Upper lobe of left lung (tissue), 6 donors: ENCODE results near the gene IGFL1. TPM values are rescaled to one million over a fixed set of nuclear protein-coding genes. Genes with fewer than 3 reads are reported as not detected.

Source experiments
- ATAC-seq, 2 donors: fragments of 200-7000 bp; cut with Tn5 transposase; one replicate each; pipeline ENCODE4 v1.9.1; 2022; ENCODE audit warnings: mild to moderate bottlenecking in 2 of 2, moderate library complexity in 2 of 2; ENCODE audit not compliant: low FRiP score in 2 of 2
- DNase-seq, 2 donors: peaks; one replicate each; pipeline ENCODE4 v3.0.0-alpha.2; 2019 to 2020
- H3K27ac ChIP-seq, 4 donors: fragments of 200-600 bp; sonication (generic); one replicate each; pipeline ENCODE4 v1.5.1; 2016 to 2019
- H3K27me3 ChIP-seq, 4 donors: fragments of 200-600 bp; sonication (generic); one replicate each; pipeline ENCODE4 v1.5.1; 2017 to 2019
- H3K36me3 ChIP-seq, 4 donors: fragments of 200-600 bp; sonication (generic); one replicate each; pipeline ENCODE4 v1.5.1; 2016 to 2019
- H3K4me1 ChIP-seq, 4 donors: fragments of 200-600 bp; sonication (generic); one replicate each; pipeline ENCODE4 v1.5.1; 2018 to 2019
- H3K4me3 ChIP-seq, 4 donors: fragments of 200-600 bp; sonication (generic); one replicate each; pipeline ENCODE4 v1.5.1; 2017 to 2019; ENCODE audit warnings: mild to moderate bottlenecking in 2 of 4, moderate library complexity in 1 of 4
- H3K9me3 ChIP-seq, 4 donors: fragments of 200-600 bp; sonication (generic); one replicate each; pipeline ENCODE4 v1.5.1; 2018 to 2019
- EP300 ChIP-seq, 4 donors: sonication (generic); formaldehyde crosslinking; IDR thresholded peaks; one replicate each; pipeline ENCODE4 v1.5.1; 2017; ENCODE audit warnings: antibody characterized with exemption in 4 of 4, control low read depth in 2 of 4
- POLR2A ChIP-seq, 4 donors: fragments of 450-650 bp; IDR thresholded peaks; one replicate each; pipeline ENCODE4 v1.5.1; 2016 to 2017; ENCODE audit warnings: antibody characterized with exemption in 4 of 4, mild to moderate bottlenecking in 2 of 4
- POLR2AphosphoS5 ChIP-seq, 2 donors: sonication (generic); formaldehyde crosslinking; IDR thresholded peaks; one replicate each; pipeline ENCODE4 v1.5.1; 2017; ENCODE audit warnings: antibody characterized with exemption in 2 of 2
- WGBS, 2 donors: methylation state at CpG; one replicate each; pipeline ENCODE4 v1.1.5; 2017 to 2018; 5-methylcytosine and 5-hydroxymethylcytosine counted together
- total RNA-seq, 6 donors: library from RNA; depleted of rRNA in 4 of 6; stranded (reverse); fragments of >200 nt in 4 of 6; gene quantifications; one replicate each; pipeline versions ENCODE4 v1.1.0 to v1.2.1, GENCODE V29; 2016 to 2021
- TF ChIP-seq, protein P1 (sequence below), 6 experiments: fragments of 450-650 bp in 4 of 6; fragments of 200-600 bp in 2 of 6; sonication (generic) in 2 of 6; IDR thresholded peaks; one replicate each; pipeline ENCODE4 v1.5.1; 2016 to 2019; ENCODE audit warnings: antibody characterized with exemption in 6 of 6
- donor health status: DM: no; HTN: no; CAD: no; lungs with moderate emphysema.
- donor health status: DM: no; HTN: yes; CAD: no; lungs with severe emphysema.

IGFL1 gene
- total RNA-seq, 6 donors from 2014 or later, result not detected

- H3K27ac ChIP-seq, result no peak overlapping the region
- no peaks in the 10 kb centered on the region for H3K36me3 ChIP-seq
- WGBS, 2 donors, result 86 to 95% methylated on average over 7 of the region's 7 CpGs
- DNase-seq (no peak), ATAC-seq (no peak)
- H3K27me3 ChIP-seq, result no peaks in the 10 kb centered on the region
- no peak overlapping the region for H3K4me3 ChIP-seq
- TF ChIP-seq POLR2A (IDR thresholded peaks at IDR 0.05), result no peak
- no peak for TF ChIP-seq POLR2AphosphoS5 (IDR thresholded peaks at IDR 0.05)
- no peak for TF ChIP-seq EP300 (IDR thresholded peaks at IDR 0.05)
- TF ChIP-seq, protein P1, sequence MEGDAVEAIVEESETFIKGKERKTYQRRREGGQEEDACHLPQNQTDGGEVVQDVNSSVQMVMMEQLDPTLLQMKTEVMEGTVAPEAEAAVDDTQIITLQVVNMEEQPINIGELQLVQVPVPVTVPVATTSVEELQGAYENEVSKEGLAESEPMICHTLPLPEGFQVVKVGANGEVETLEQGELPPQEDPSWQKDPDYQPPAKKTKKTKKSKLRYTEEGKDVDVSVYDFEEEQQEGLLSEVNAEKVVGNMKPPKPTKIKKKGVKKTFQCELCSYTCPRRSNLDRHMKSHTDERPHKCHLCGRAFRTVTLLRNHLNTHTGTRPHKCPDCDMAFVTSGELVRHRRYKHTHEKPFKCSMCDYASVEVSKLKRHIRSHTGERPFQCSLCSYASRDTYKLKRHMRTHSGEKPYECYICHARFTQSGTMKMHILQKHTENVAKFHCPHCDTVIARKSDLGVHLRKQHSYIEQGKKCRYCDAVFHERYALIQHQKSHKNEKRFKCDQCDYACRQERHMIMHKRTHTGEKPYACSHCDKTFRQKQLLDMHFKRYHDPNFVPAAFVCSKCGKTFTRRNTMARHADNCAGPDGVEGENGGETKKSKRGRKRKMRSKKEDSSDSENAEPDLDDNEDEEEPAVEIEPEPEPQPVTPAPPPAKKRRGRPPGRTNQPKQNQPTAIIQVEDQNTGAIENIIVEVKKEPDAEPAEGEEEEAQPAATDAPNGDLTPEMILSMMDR (IDR thresholded peaks at IDR 0.05), result no peak
- no peaks in the 10 kb centered on the region for H3K9me3 ChIP-seq
- H3K4me1 ChIP-seq, result peaks cover 11 to 14% (median 12%) of the 10 kb centered on the region in 4 donors
These were observed 49.6 kb downstream of the IGFL1 start for GRCh38 chr19:46279177-46279576.

Other genes starting within 250 kb of the IGFL1 start
- 10 to 100 TPM in 5 of 6 donors, 1 to 10 TPM in 1; 5.9 to 28.3 (median 20.3) TPM for gene CCDC61, start 234.3 kb upstream of the IGFL1 start, total RNA-seq
- 1 to 10 TPM in 4 of 6 donors, not detected in 2; 2.1 to 4.3 (median 3.3) TPM for gene PGLYRP1, start 206.7 kb upstream of the IGFL1 start, total RNA-seq
- not detected for gene IGFL4, start 188.7 kb upstream of the IGFL1 start, total RNA-seq
- not detected for gene IGFL3, start 105.1 kb upstream of the IGFL1 start, total RNA-seq
- under 1 TPM in 1 of 6 donors, not detected in 5; 0.51 TPM for gene IGFL2, start 81.5 kb upstream of the IGFL1 start, total RNA-seq
- gene HIF3A, start 67.3 kb downstream of the IGFL1 start, total RNA-seq, result 1,000 to 10,000 TPM in 1 of 6 donors, 100 to 1,000 TPM in 1, 10 to 100 TPM in 4; 42.3 to 1,057 (median 61.3) TPM
- gene PPP5C, start 117.3 kb downstream of the IGFL1 start, total RNA-seq, result 100 to 1,000 TPM in 1 of 6 donors, 10 to 100 TPM in 5; 54.7 to 120 (median 66.0) TPM
- 10 to 100 TPM in 2 of 6 donors, 1 to 10 TPM in 4; 6.0 to 14.3 (median 8.3) TPM for gene CCDC8, start 183.8 kb downstream of the IGFL1 start, total RNA-seq
- gene PNMA8C, start 199.2 kb downstream of the IGFL1 start, total RNA-seq, result under 1 TPM in 2 of 6 donors, not detected in 4; under 0.01 to 0.27 TPM
- 1 to 10 TPM in 5 of 6 donors, under 1 TPM in 1; 0.61 to 4.8 (median 2.2) TPM for gene PNMA8A, start 241.8 kb downstream of the IGFL1 start, total RNA-seq